Mucosa of rectum (tissue), 2 donors: ENCODE results near the gene EIF2B2.

Experiments used
- H3K27ac ChIP-seq, 2 donors: one replicate each; pipeline ENCODE4 v1.7.0; 2013; ENCODE audit warnings: inconsistent platforms in 2 of 2, low read depth in 2 of 2, low read length in 2 of 2
- H3K27me3 ChIP-seq, 2 donors: one replicate each; pipeline ENCODE4 v1.7.0; 2013; ENCODE audit warnings: low read length in 2 of 2; ENCODE audit not compliant: control insufficient read depth in 2 of 2, insufficient read depth in 2 of 2
- H3K36me3 ChIP-seq, 2 donors: one replicate each; pipeline ENCODE4 v1.7.0; 2013; ENCODE audit warnings: low read length in 2 of 2; ENCODE audit not compliant: control insufficient read depth in 2 of 2, insufficient read depth in 2 of 2
- H3K4me1 ChIP-seq, 2 donors: one replicate each; pipeline ENCODE4 v1.7.0; 2013; ENCODE audit warnings: low read length in 2 of 2, mild to moderate bottlenecking in 1 of 2; ENCODE audit not compliant: control insufficient read depth in 2 of 2, insufficient read depth in 2 of 2
- H3K4me3 ChIP-seq, 2 donors: one replicate each; pipeline ENCODE4 v1.7.0; 2013; ENCODE audit warnings: low read length in 2 of 2
- H3K9ac ChIP-seq, 2 donors: one replicate each; pipeline ENCODE4 v1.7.0; 2013; ENCODE audit warnings: low read length in 2 of 2, low read depth in 1 of 2, mild to moderate bottlenecking in 1 of 2
- H3K9me3 ChIP-seq, 2 donors: one replicate each; pipeline ENCODE4 v1.7.0; 2013; ENCODE audit warnings: low read length in 2 of 2; ENCODE audit not compliant: control insufficient read depth in 2 of 2
- donor health status: healthy.
- donor health status: Normal muscosa, but diverticular disease.

EIF2B2 gene

DNA sequence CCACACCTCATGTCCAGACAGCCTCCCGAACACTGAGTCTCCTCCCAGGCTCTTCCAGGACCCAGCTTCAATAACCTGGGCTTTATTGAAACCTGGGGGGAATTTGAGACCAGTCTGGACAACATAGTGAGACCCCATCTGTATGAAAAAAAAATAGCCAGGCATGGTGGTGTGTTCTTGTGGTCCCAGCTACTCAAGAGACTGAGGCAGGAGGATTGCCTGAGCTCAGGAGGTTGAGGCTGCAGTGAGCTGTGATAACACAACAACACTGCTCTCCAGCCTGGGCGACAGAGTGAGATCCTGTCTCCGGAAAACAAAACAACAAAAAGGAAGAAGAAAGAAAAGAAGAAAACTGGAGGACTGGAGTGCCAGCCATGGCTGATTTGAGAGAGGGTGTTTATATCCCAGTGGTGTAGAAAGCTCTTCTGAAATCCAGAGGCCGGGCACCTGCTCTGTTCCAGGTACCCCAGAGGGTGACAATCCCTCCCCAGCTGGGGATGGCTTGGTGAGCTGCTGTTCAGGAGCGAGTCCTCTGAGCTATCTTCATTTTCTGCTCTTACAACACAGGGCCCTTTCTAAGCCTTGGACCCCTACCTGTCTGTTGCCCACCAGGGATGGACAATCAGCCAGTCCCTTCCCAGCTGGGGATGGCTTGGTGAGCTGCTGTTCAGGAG lies 41.3 kb upstream of the EIF2B2 start:
- Histone ChIP-seq H3K36me3 (no peaks in the 10 kb centered on the region), H3K4me1 (no peaks in the 10 kb centered on the region), H3K27me3 (peaks cover 0 to 2% of the 10 kb centered on the region in 2 donors), H3K9ac (no peak overlapping the region), H3K27ac (no peak overlapping the region), H3K9me3 (no peaks in the 10 kb centered on the region), H3K4me3 (no peak overlapping the region)

DNA sequence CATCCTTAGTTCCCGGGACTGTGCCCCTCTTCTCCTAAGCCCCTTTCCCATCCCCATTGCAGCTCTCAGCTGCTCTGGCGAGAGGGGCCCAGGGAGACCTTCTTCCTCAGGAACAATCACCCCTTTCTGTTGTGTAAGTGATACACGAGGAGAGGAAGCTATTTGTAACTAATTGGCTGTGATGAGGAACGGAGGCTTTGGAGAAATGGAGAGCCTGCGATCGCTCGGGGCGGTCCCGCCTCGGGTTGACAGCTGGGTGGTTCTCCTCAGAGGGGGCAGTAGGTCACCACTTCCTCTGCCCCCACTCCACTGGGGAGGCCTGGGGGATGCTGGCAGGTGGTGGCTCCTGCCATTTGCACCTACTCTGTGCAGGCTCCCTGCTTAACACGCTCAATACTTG lies 40.7 kb upstream of the EIF2B2 start:
- Histone ChIP-seq H3K36me3 (no peaks in the 10 kb centered on the region), H3K9me3 (no peaks in the 10 kb centered on the region), H3K4me1 (no peaks in the 10 kb centered on the region), H3K4me3 (no peak overlapping the region), H3K9ac (no peak overlapping the region), H3K27ac (no peak overlapping the region), H3K27me3 (peaks cover 0 to 2% of the 10 kb centered on the region in 2 donors)

- no peak overlapping the region for H3K4me3 ChIP-seq
Measured at GRCh38 chr14:74962493-74962892, 40.2 kb upstream of the EIF2B2 start.

DNA sequence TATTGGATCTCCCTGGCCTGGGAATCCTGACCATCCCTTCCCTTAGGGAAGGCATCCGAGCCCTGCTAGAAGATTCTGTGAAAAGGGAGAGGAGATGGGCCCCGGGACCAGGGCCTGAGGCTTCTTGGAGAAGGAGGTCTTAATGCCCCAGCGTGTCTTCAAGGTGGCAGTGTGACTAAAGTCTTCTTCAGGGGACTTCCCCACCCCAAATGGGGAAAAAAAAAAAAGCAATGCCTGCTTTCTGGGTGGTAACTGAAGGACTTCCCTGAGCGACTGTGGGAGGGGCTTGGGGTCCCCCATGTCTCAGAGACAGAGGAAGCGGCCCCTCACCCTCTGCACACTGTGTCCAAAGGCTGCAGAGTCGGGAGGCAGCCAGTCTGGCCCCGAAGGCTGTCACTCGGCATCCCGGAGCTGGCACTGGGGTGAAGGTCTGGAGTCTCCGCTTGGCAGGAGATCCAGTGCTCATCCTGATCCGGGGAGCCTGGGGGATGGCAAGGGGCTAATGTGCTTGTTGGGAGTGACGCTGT lies 39.5 kb upstream of the EIF2B2 start:
- H3K9me3 ChIP-seq, result no peaks in the 10 kb centered on the region
- H3K27ac ChIP-seq, result no peak overlapping the region
- H3K4me3 ChIP-seq, result no peak overlapping the region
- no peaks in the 10 kb centered on the region for H3K36me3 ChIP-seq
- H3K9ac ChIP-seq, result no peak overlapping the region
- peaks cover 0 to 2% of the 10 kb centered on the region in 2 donors for H3K27me3 ChIP-seq
- H3K4me1 ChIP-seq, result no peaks in the 10 kb centered on the region

More at GRCh38 chr14:74962493-74962892, 40.2 kb upstream of the EIF2B2 start:
- Histone ChIP-seq H3K27me3 (peaks cover 0 to 2% of the 10 kb centered on the region in 2 donors), H3K4me1 (no peaks in the 10 kb centered on the region), H3K36me3 (no peaks in the 10 kb centered on the region), H3K9ac (no peak overlapping the region), H3K27ac (no peak overlapping the region), H3K9me3 (no peaks in the 10 kb centered on the region)

DNA sequence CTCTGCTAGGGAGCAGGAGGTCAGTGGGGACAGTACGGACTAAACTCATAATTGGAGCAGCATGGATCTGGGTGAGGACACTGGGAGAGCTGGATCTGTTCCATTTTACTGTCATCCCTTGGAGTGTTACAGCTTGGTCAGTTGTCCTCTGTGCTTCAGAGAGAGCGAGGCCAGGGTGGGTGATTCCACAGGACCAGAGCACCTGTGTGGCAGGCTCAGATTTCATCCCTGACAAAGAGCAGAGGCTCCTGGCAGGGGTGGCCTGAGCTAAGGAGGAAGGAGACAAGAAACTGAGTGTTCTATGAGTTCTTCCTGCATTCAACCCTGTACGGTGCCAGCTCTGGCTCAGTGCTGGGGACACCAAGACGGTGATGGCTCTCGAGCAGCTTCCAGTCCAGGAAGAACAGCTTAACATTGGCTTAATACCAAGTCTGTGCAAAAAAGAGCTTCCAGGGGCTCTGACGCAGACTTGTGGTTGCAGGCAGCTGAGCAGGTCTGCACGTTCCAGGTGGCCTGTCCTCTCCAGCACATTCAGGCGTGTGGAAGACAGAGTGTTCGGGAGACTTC lies 38.9 kb upstream of the EIF2B2 start:
- Histone ChIP-seq H3K36me3 (no peaks in the 10 kb centered on the region), H3K9ac (no peak overlapping the region), H3K27me3 (peaks cover 0 to 2% of the 10 kb centered on the region in 2 donors), H3K4me1 (no peaks in the 10 kb centered on the region), H3K4me3 (no peak overlapping the region), H3K27ac (no peak overlapping the region), H3K9me3 (no peaks in the 10 kb centered on the region)

DNA sequence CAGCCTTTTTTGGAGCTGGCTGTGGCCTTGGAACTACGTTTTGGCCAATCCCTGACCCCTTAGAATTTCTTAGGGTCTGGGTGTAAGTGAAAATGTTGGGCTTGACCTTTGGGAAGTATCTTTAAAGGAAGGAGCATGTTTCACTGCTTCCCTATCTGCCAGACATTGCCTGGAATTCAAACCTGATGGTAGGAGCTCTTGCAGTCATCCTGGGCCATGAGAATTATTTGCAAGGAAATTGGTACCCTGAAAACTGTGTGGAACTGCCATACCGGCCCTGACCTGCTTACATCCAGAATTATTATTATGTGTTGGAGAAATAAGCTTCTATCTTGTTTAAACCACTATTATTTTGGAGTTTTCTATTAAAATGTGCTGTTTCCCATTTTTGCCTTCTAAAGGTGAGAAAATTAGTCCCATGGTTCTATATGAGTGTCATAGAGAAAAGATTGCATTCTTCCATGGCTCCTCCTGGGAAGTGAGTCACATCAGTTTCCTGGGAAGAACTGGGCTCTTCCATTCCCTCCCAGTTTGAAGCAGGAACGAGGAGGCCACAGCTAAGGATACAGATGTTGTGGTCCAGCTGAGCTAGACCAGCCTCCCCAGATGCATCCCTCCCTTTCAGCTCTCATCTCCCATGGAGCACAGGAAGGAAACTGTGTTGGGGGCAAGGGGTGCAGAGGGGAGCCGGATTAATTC lies 37.8 kb upstream of the EIF2B2 start:
- Histone ChIP-seq H3K27ac (no peak overlapping the region), H3K4me1 (no peaks in the 10 kb centered on the region), H3K9ac (no peak overlapping the region), H3K36me3 (no peaks in the 10 kb centered on the region), H3K4me3 (no peak overlapping the region), H3K9me3 (no peaks in the 10 kb centered on the region), H3K27me3 (peaks cover 0 to 2% of the 10 kb centered on the region in 2 donors)

- H3K36me3 ChIP-seq, result no peaks in the 10 kb centered on the region
- H3K27ac ChIP-seq, result no peak overlapping the region
- no peak overlapping the region for H3K9ac ChIP-seq
- H3K9me3 ChIP-seq, result no peaks in the 10 kb centered on the region
- no peak overlapping the region for H3K4me3 ChIP-seq
- peaks cover 0 to 2% of the 10 kb centered on the region in 2 donors for H3K27me3 ChIP-seq
- no peaks in the 10 kb centered on the region for H3K4me1 ChIP-seq
Measured at GRCh38 chr14:74965486-74966153, 37.1 kb upstream of the EIF2B2 start.

- Histone ChIP-seq H3K4me3 (no peak overlapping the region), H3K27me3 (peaks cover 0 to 2% of the 10 kb centered on the region in 2 donors), H3K9me3 (no peaks in the 10 kb centered on the region), H3K4me1 (no peaks in the 10 kb centered on the region), H3K36me3 (no peaks in the 10 kb centered on the region), H3K27ac (no peak overlapping the region), H3K9ac (no peak overlapping the region)
Measured at GRCh38 chr14:74968811-74969210, 33.9 kb upstream of the EIF2B2 start.

DNA sequence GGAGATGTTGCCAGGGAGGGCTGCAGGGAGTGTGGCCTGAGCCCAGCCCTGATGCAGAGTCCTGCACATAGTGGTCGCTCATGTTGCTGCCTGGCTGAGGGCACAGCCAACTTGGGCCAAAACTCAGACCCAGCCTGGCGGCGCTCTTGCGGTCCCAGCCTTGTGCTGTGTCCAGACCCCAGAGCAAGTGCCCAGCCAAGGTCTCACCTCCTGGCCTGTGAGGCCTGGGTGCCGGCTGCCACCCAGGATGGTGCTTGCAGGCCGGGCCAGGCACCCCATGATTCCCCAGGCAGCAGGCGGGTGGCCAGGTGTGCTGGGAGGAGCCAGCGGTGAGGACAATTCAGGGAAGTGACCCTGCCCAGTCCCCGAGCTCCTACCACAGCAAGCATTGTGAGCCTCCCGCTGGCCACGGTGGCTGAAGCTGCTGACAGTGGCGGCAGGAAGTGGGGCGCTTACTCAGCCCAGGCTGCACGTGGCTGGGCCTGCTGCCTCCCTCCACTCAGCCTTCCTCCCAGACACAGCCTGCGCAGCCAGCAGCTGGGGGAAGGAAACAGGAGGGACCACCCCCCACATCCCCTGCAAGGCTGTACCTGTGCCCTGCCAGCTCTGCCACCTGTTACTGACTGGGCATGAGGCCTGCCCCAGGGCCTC lies 29.6 kb upstream of the EIF2B2 start:
- H3K4me3 ChIP-seq, result no peak overlapping the region
- H3K36me3 ChIP-seq, result no peaks in the 10 kb centered on the region
- no peaks in the 10 kb centered on the region for H3K9me3 ChIP-seq
- H3K9ac ChIP-seq, result no peak overlapping the region
- no peak overlapping the region for H3K27ac ChIP-seq
- peaks cover 2 to 4% of the 10 kb centered on the region in 2 donors for H3K4me1 ChIP-seq
- no peaks in the 10 kb centered on the region for H3K27me3 ChIP-seq
